PC-9 (cell line): Measurements from ENCODE around the gene PTCRA. TPM values are rescaled to one million over a fixed set of nuclear protein-coding genes. Genes with fewer than 3 reads are reported as not detected.

ENCODE experiments used
- BruUV-seq: library from RNA; stranded (reverse); fragments of 400-500 nt; replicated peaks from 2 replicates; lab custom pipeline; 2021; lab: Mats Ljungman, UMichigan
- CTCF ChIA-PET: fragments of 300-600 bp; sonication (Branson Sonifier 250); formaldehyde crosslinking; loops from one replicate; lab custom pipeline; 2022; ENCODE audit warnings: antibody characterized with exemption; lab: Charles Lee
- POLR2A ChIA-PET: fragments of 300-600 bp; sonication (Branson Sonifier 250); formaldehyde crosslinking; loops from one replicate; lab custom pipeline; 2022; ENCODE audit warnings: antibody characterized with exemption; ENCODE audit not compliant: unreplicated experiment; lab: Charles Lee
- DNase-seq, 2 experiments: peaks; one replicate each; pipeline versions ENCODE4 v3.0.0 to v3.0.0-alpha.2; 2015 to 2022; ENCODE audit warnings: mixed read lengths in 1 of 2
- H2AFZ ChIP-seq: fragments of 200-600 bp; sonication (generic); 2 replicates; pipeline ENCODE4 v1.8.1; 2017; ENCODE audit warnings: antibody characterized with exemption
- H3F3A ChIP-seq: fragments of 200-600 bp; sonication (generic); 2 replicates; pipeline ENCODE4 v1.8.1; 2017; ENCODE audit warnings: antibody characterized with exemption, mild to moderate bottlenecking, low read depth; ENCODE audit not compliant: insufficient read depth
- H3K27ac ChIP-seq: fragments of 200-600 bp; sonication (generic); 2 replicates; pipeline ENCODE4 v1.6.1; 2016; ENCODE audit warnings: mixed run types
- H3K27me3 ChIP-seq: fragments of 200-600 bp; sonication (generic); 2 replicates; pipeline ENCODE4 v1.6.1; 2016; ENCODE audit warnings: low read depth, mixed run types; ENCODE audit not compliant: insufficient read depth
- H3K36me3 ChIP-seq: fragments of 200-600 bp; sonication (generic); 2 replicates; pipeline ENCODE4 v1.6.1; 2016; ENCODE audit warnings: low read depth, mixed run types
- H3K4me1 ChIP-seq: fragments of 200-600 bp; sonication (generic); replicated peaks from 2 replicates; pipeline ENCODE4 v1.6.1; 2016; ENCODE audit warnings: mixed run types; ENCODE audit not compliant: insufficient read depth
- H3K4me2 ChIP-seq: fragments of 200-600 bp; sonication (generic); 2 replicates; pipeline ENCODE4 v1.6.1; 2017; ENCODE audit warnings: mixed run types
- H3K4me3 ChIP-seq: fragments of 200-600 bp; sonication (generic); 2 replicates; pipeline ENCODE4 v1.6.1; 2016; ENCODE audit warnings: mixed run types
- H3K79me2 ChIP-seq: fragments of 200-600 bp; sonication (generic); 2 replicates; pipeline ENCODE4 v1.6.1; 2017; ENCODE audit warnings: low read depth, mixed run types
- H3K9me2 ChIP-seq: fragments of 200-600 bp; sonication (generic); 2 replicates; pipeline ENCODE4 v1.8.1; 2017; ENCODE audit warnings: mild to moderate bottlenecking; ENCODE audit not compliant: insufficient read depth
- H3K9me3 ChIP-seq: fragments of 200-600 bp; sonication (generic); 2 replicates; pipeline ENCODE4 v1.8.1; 2016; ENCODE audit warnings: low read depth; ENCODE audit not compliant: insufficient read depth
- H4K20me1 ChIP-seq: fragments of 200-600 bp; sonication (generic); 2 replicates; pipeline ENCODE4 v1.8.1; 2017; ENCODE audit not compliant: insufficient read depth
- CTCF ChIP-seq: fragments of 200-600 bp; sonication (generic); conservative IDR thresholded peaks from 2 replicates; pipeline ENCODE4 v1.6.1; 2017; ENCODE audit warnings: mixed run types, antibody characterized with exemption, mild to moderate bottlenecking, moderate library complexity
- EZH2 ChIP-seq: fragments of 200-600 bp; sonication (generic); IDR thresholded peaks from 2 replicates; pipeline ENCODE4 v1.8.0; 2017; ENCODE audit warnings: antibody characterized with exemption, low read depth
- intact Hi-C: fragments of 100-400 bp; cut with micrococcal nuclease; formaldehyde crosslinking; loops from one replicate; pipeline ENCODE4 v1.10.0; 2022; ENCODE audit not compliant: unreplicated experiment
- total RNA-seq: library from RNA; stranded (reverse); gene quantifications from 2 replicates; pipeline ENCODE4 v1.2.3, GENCODE V29; 2021

Gene PTCRA
- total RNA-seq, 1 experiment from 2014 or later, result not detected

DNA sequence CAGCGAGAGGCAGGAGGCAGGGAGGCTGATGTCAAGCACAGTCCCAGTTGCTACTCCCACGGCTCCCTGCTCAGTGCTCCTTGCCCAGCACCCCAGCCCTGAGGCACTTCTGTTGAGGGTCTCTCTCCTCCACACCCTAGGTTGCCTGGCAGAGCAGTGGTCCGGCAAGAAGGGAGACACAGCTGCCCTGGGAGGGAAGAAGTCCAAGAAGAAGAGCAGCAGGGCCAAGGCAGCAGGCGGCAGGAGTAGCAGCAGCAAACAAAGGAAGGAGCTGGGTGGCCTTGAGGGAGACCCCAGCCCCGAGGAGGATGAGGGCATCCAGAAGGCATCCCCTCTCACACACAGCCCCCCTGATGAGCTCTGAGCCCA, 22.6 kb downstream of the PTCRA start:
- no peaks in the 10 kb centered on the region for H3K9me3 ChIP-seq
- no peak overlapping the region for H2AFZ ChIP-seq
- peaks cover 4% of the 10 kb centered on the region; the same call in 1 of the 2 replicates for H3F3A ChIP-seq
- H3K4me2 ChIP-seq, result no peak overlapping the region
- ChIA-PET POLR2A (interaction anchor here (0.6 kb wide), 1 partner anchor 10 kb away, joined by 4 read pairs; no protein-coding TSS in a partner anchor), CTCF (no interaction called here)
- no peak for TF ChIP-seq EZH2
- no peak for TF ChIP-seq CTCF
- no peak for DNase-seq
- no peak overlapping the region for H3K27ac ChIP-seq
- BruUV-seq, result no TSS peak
- no peaks in the 10 kb centered on the region for H3K4me1 ChIP-seq
- no peaks in the 10 kb centered on the region for H3K27me3 ChIP-seq
- H3K79me2 ChIP-seq, result peaks cover under 1% of the 10 kb centered on the region; the same call in 1 of the 2 replicates
- intact Hi-C loops, result no loop called here
- H3K9me2 ChIP-seq, result no peaks in the 10 kb centered on the region
- H3K4me3 ChIP-seq, result no peak overlapping the region
- peaks cover 11% of the 10 kb centered on the region; the same call in 1 of the 2 replicates for H3K36me3 ChIP-seq
- H4K20me1 ChIP-seq, result no peaks in the 10 kb centered on the region; the same call in 1 of the 2 replicates

DNA sequence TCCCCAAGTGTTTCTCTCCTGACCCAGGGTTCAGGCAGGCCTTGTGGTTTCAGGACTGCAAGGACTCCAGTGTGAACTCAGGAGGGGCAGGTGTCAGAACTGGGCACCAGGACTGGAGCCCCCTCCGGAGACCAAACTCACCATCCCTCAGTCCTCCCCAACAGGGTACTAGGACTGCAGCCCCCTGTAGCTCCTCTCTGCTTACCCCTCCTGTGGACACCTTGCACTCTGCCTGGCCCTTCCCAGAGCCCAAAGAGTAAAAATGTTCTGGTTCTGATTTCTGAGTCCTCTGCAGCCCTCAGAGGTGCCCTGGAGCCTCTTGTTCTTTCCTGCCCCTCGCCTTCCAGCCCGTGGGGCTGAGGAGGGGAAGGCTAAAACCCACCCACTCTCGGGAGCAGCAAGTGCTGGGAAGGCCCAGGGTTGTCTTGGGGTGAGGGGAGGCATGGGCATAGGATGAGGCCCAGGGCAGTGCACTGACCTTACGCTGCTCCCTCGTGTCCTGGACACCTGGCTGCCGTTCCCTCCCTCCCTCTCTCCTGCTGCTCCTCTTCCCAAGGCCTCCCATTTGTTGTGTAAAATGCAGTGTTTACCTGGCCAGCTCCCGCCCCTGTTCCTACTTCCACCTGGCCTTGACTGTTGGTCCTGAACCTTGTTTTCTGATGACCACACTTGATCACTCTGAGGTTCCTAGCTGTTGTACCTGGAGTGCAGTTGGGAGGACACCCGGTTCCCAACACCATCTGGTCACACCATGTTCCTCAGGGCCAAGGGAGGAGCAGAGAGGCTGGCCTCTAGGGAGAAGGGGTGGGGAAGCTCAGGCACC, 23.3 kb downstream of the PTCRA start:
- H3K4me2 ChIP-seq, result no peak overlapping the region
- H3K27ac ChIP-seq, result no peak overlapping the region
- H3K9me3 ChIP-seq, result no peaks in the 10 kb centered on the region
- intact Hi-C loops, result no loop called here
- H4K20me1 ChIP-seq, result no peaks in the 10 kb centered on the region; the same call in 1 of the 2 replicates
- H3K36me3 ChIP-seq, result peaks cover 11% of the 10 kb centered on the region; the same call in 1 of the 2 replicates
- H3K79me2 ChIP-seq, result no peaks in the 10 kb centered on the region
- ChIA-PET CTCF (no interaction called here), POLR2A (interaction anchor here (0.6 kb wide), 1 partner anchor 9 kb away, joined by 4 read pairs; no protein-coding TSS in a partner anchor)
- H3K27me3 ChIP-seq, result no peaks in the 10 kb centered on the region
- H3K4me3 ChIP-seq, result no peak overlapping the region
- H3F3A ChIP-seq, result peaks cover 4% of the 10 kb centered on the region; the same call in 1 of the 2 replicates
- DNase-seq, result no peak
- no peak overlapping the region for H2AFZ ChIP-seq
- TF ChIP-seq EZH2 (no peak), CTCF (no peak)
- H3K4me1 ChIP-seq, result no peaks in the 10 kb centered on the region
- no TSS peak for BruUV-seq
- no peaks in the 10 kb centered on the region for H3K9me2 ChIP-seq

DNA sequence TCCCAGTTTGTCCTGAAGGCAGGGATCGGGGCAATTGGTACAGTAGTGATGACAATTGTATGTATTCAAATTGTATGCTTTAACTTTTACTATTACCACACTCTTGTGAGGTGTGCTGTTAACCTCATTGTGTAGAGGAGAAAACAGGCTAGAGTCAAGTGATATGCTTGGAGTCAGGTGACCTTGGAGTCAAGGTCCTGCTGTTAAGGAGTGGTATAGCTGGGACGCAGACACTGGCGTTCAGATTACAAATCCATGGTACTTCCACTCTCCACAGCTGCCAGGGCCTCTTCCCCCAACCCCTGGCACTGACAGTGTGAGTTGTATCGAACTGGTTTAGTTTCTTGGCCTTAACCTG, 23.9 kb downstream of the PTCRA start:
- H4K20me1 ChIP-seq, result no peaks in the 10 kb centered on the region
- no peaks in the 10 kb centered on the region for H3K4me1 ChIP-seq
- H2AFZ ChIP-seq, result no peak overlapping the region
- no TSS peak for BruUV-seq
- no peaks in the 10 kb centered on the region for H3K9me2 ChIP-seq
- ChIA-PET POLR2A (no interaction called here), CTCF (no interaction called here)
- no peaks in the 10 kb centered on the region for H3K9me3 ChIP-seq
- H3K79me2 ChIP-seq, result no peaks in the 10 kb centered on the region
- no peak overlapping the region for H3K4me2 ChIP-seq
- peaks cover 11% of the 10 kb centered on the region; the same call in 1 of the 2 replicates for H3K36me3 ChIP-seq
- H3K4me3 ChIP-seq, result no peak overlapping the region
- H3F3A ChIP-seq, result peaks cover 4% of the 10 kb centered on the region; the same call in 1 of the 2 replicates
- DNase-seq, result no peak
- intact Hi-C loops, result no loop called here
- no peak for TF ChIP-seq CTCF
- no peak for TF ChIP-seq EZH2
- H3K27me3 ChIP-seq, result no peaks in the 10 kb centered on the region
- no peak overlapping the region for H3K27ac ChIP-seq
